Astrocyte (in vitro differentiated cells and primary cell): Measurements from ENCODE around the gene CTRB1. TPM values are rescaled to one million over a fixed set of nuclear protein-coding genes. Genes with fewer than 3 reads are reported as not detected.

Experiments used
- DNase-seq: peaks from one replicate; pipeline ENCODE4 v3.0.0-alpha.2; 2010; ENCODE audit warnings: low read depth
- FAIRE-seq: peaks from 2 replicates; lab custom pipeline; 2011; peaks lifted over from hg19 to GRCh38; lab: Jason Lieb, UNC
- H2AFZ ChIP-seq: 2 replicates; pipeline ENCODE4 v1.6.0; 2012; ENCODE audit warnings: low read depth, low read length, inconsistent platforms
- H3K27ac ChIP-seq: 2 replicates; pipeline ENCODE4 v1.5.1; 2011; ENCODE audit warnings: low read depth, low read length, inconsistent platforms
- H3K27me3 ChIP-seq: 2 replicates; pipeline ENCODE4 v1.6.0; 2011; ENCODE audit warnings: low read length, inconsistent platforms; ENCODE audit not compliant: insufficient read depth
- H3K36me3 ChIP-seq: 2 replicates; pipeline ENCODE4 v1.5.1; 2011; ENCODE audit warnings: low read length, inconsistent platforms; ENCODE audit not compliant: insufficient read depth
- H3K4me1 ChIP-seq: 2 replicates; pipeline ENCODE4 v1.5.1; 2011; ENCODE audit warnings: low read length, inconsistent platforms; ENCODE audit not compliant: insufficient read depth
- H3K4me2 ChIP-seq: 2 replicates; pipeline ENCODE4 v1.6.0; 2012; ENCODE audit warnings: low read length, inconsistent platforms
- H3K4me3 ChIP-seq: 2 replicates; pipeline ENCODE4 v1.5.1; 2011; ENCODE audit warnings: low read depth, mild to moderate bottlenecking, low read length, inconsistent platforms; ENCODE audit not compliant: insufficient read depth
- H3K79me2 ChIP-seq: 2 replicates; pipeline ENCODE4 v1.6.0; 2012; ENCODE audit warnings: mild to moderate bottlenecking, low read length, inconsistent platforms; ENCODE audit not compliant: insufficient read depth
- H3K9ac ChIP-seq: 2 replicates; pipeline ENCODE4 v1.6.0; 2012; ENCODE audit warnings: mild to moderate bottlenecking, low read length, inconsistent platforms
- H3K9me3 ChIP-seq: 2 replicates; pipeline ENCODE4 v1.5.1; 2012; ENCODE audit warnings: low read depth, mild to moderate bottlenecking, low read length, inconsistent platforms; ENCODE audit not compliant: insufficient read depth
- H4K20me1 ChIP-seq: 2 replicates; pipeline ENCODE4 v1.6.0; 2012; ENCODE audit warnings: low read length, inconsistent platforms; ENCODE audit not compliant: insufficient read depth
- H3K27ac Mint-ChIP-seq: one replicate; pipeline ENCODE4 v1.8.0; 2021; ENCODE audit warnings: mild to moderate bottlenecking, mixed read lengths; ENCODE audit not compliant: unreplicated experiment
- H3K27me3 Mint-ChIP-seq: one replicate; pipeline ENCODE4 v1.8.0; 2021; ENCODE audit warnings: low read depth, mixed read lengths; ENCODE audit not compliant: unreplicated experiment
- H3K36me3 Mint-ChIP-seq: one replicate; pipeline ENCODE4 v1.8.0; 2021; ENCODE audit warnings: low read depth, mixed read lengths; ENCODE audit not compliant: unreplicated experiment
- H3K4me1 Mint-ChIP-seq: one replicate; pipeline ENCODE4 v1.8.0; 2021; ENCODE audit warnings: low read depth, mixed read lengths; ENCODE audit not compliant: unreplicated experiment
- H3K4me3 Mint-ChIP-seq: one replicate; pipeline ENCODE4 v1.8.0; 2021; ENCODE audit warnings: mild to moderate bottlenecking, moderate library complexity, mixed read lengths; ENCODE audit not compliant: unreplicated experiment
- H3K9me3 Mint-ChIP-seq: one replicate; pipeline ENCODE4 v1.8.0; 2021; ENCODE audit warnings: mild to moderate bottlenecking, mixed read lengths; ENCODE audit not compliant: unreplicated experiment
- EZH2 ChIP-seq: IDR thresholded peaks from 2 replicates; pipeline ENCODE4 v1.6.1; 2012; ENCODE audit warnings: mild to moderate bottlenecking, low read length, inconsistent platforms; ENCODE audit not compliant: insufficient read depth
- total RNA-seq: library from RNA; stranded (reverse); gene quantifications from 2 replicates; pipeline ENCODE4 v1.2.1, GENCODE V29; 2021
- TF ChIP-seq, protein P1 (sequence below): IDR thresholded peaks from 2 replicates; pipeline ENCODE4 v1.5.1; 2011; ENCODE audit warnings: low read depth, mild to moderate bottlenecking, inconsistent platforms, low read length, moderate library complexity; ENCODE audit not compliant: insufficient read depth

Gene CTRB1
- total RNA-seq, 1 donor from 2014 or later = not detected

DNA sequence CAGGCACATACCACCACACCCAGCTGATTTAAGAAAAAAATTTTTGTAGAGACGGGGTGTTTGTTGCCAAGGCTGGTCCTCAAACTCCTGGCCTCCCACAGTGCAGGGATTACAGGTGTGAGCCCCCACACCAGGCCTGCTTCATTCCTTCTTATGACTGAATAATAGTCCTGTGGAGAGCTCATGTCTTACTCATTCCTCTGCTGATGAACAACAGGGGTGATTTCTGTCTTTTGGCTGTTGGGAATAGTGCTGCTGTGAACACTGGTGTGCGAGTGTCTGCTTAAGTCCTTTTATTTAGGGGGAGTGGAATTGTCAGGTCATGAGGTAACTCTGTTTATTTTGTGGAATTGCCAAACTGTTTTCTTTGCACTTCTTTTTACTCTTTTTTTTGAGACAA lies 2.7 kb upstream of the CTRB1 start:
- Histone ChIP-seq H3K36me3 (no peaks in the 10 kb centered on the region), H3K9me3 (no peaks in the 10 kb centered on the region), H3K27ac (no peak overlapping the region), H3K27me3 (no peaks in the 10 kb centered on the region), H3K79me2 (no peaks in the 10 kb centered on the region), H3K4me3 (no peak overlapping the region), H3K9ac (no peak overlapping the region), H3K4me2 (no peak overlapping the region), H4K20me1 (no peaks in the 10 kb centered on the region), H2AFZ (no peak overlapping the region), H3K4me1 (no peaks in the 10 kb centered on the region)
- DNase-seq = no peak
- Mint-ChIP-seq H3K9me3 (no peaks in the 10 kb centered on the region), H3K4me3 (no peak overlapping the region), H3K27me3 (peaks cover 9% of the 10 kb centered on the region), H3K4me1 (peaks cover 2% of the 10 kb centered on the region), H3K27ac (no peak overlapping the region), H3K36me3 (no peaks in the 10 kb centered on the region)
- TF ChIP-seq EZH2 = no peak
- TF ChIP-seq, protein P1, sequence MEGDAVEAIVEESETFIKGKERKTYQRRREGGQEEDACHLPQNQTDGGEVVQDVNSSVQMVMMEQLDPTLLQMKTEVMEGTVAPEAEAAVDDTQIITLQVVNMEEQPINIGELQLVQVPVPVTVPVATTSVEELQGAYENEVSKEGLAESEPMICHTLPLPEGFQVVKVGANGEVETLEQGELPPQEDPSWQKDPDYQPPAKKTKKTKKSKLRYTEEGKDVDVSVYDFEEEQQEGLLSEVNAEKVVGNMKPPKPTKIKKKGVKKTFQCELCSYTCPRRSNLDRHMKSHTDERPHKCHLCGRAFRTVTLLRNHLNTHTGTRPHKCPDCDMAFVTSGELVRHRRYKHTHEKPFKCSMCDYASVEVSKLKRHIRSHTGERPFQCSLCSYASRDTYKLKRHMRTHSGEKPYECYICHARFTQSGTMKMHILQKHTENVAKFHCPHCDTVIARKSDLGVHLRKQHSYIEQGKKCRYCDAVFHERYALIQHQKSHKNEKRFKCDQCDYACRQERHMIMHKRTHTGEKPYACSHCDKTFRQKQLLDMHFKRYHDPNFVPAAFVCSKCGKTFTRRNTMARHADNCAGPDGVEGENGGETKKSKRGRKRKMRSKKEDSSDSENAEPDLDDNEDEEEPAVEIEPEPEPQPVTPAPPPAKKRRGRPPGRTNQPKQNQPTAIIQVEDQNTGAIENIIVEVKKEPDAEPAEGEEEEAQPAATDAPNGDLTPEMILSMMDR = no peak
- FAIRE-seq = no peak

- H2AFZ ChIP-seq = no peak overlapping the region
- TF ChIP-seq, protein P1 = no peak
- no peak for TF ChIP-seq EZH2
- H3K4me3 ChIP-seq = no peak overlapping the region
- H3K9me3 ChIP-seq = no peaks in the 10 kb centered on the region
- DNase-seq (no peak), FAIRE-seq (no peak)
- H3K79me2 ChIP-seq = no peaks in the 10 kb centered on the region
- no peak overlapping the region for H3K4me3 Mint-ChIP-seq
- no peak overlapping the region for H3K27ac ChIP-seq
- no peak overlapping the region for H3K4me2 ChIP-seq
- peaks cover 9% of the 10 kb centered on the region for H3K27me3 Mint-ChIP-seq
- H3K9me3 Mint-ChIP-seq = no peaks in the 10 kb centered on the region
- H3K36me3 ChIP-seq = no peaks in the 10 kb centered on the region
- H3K36me3 Mint-ChIP-seq = no peaks in the 10 kb centered on the region
- no peaks in the 10 kb centered on the region for H3K27me3 ChIP-seq
- no peaks in the 10 kb centered on the region for H3K4me1 ChIP-seq
- H4K20me1 ChIP-seq = no peaks in the 10 kb centered on the region
- no peak overlapping the region for H3K27ac Mint-ChIP-seq
- peaks cover 2% of the 10 kb centered on the region for H3K4me1 Mint-ChIP-seq
- no peak overlapping the region for H3K9ac ChIP-seq
These were observed 2.2 kb upstream of the CTRB1 start for GRCh38 chr16:75216576-75216975.

DNA sequence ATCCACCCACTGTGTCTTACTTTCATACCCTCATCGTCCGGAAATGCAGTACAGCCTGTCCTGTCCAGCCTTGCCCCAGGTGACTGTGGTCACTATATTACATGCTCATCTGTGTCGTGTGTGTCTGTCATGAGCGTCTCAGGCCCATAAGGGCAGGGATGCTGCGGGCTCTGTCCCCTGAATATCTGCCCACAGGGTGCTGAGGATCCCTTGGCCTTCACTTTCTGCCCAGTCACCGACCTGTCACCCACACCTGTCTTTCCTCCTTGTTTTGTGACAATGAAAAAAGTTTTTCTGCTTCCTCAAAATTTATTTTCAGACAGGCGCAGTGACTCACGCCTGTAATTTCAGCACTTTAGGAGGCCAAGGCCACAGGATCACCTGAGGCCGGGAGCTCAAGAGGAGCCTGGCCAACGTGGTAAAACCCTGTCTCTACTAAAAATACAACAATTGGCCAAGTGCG lies 1.4 kb upstream of the CTRB1 start:
- Histone ChIP-seq H3K9me3 (no peaks in the 10 kb centered on the region), H3K4me3 (no peak overlapping the region), H4K20me1 (no peaks in the 10 kb centered on the region), H3K27ac (no peak overlapping the region), H3K9ac (no peak overlapping the region), H3K4me1 (no peaks in the 10 kb centered on the region), H3K4me2 (no peak overlapping the region), H3K27me3 (no peaks in the 10 kb centered on the region), H3K36me3 (no peaks in the 10 kb centered on the region), H2AFZ (no peak overlapping the region), H3K79me2 (no peaks in the 10 kb centered on the region)
- H3K4me1 Mint-ChIP-seq = peaks cover 2% of the 10 kb centered on the region
- peaks cover 7% of the 10 kb centered on the region for H3K27me3 Mint-ChIP-seq
- TF ChIP-seq, protein P1 = no peak
- TF ChIP-seq EZH2 = no peak
- H3K4me3 Mint-ChIP-seq = no peak overlapping the region
- FAIRE-seq (no peak), DNase-seq (no peak)
- H3K27ac Mint-ChIP-seq = no peak overlapping the region
- no peaks in the 10 kb centered on the region for H3K9me3 Mint-ChIP-seq
- peaks cover 4% of the 10 kb centered on the region for H3K36me3 Mint-ChIP-seq
